H1 (cell line): ENCODE results near the gene GRB14. TPM values are rescaled to one million over a fixed set of nuclear protein-coding genes. Genes with fewer than 3 reads are reported as not detected.

Source experiments
- CTCF ChIA-PET: fragments of 300-600 bp; sonication (Branson Sonifier 250); formaldehyde crosslinking; loops from one replicate; lab custom pipeline; 2021; ENCODE audit not compliant: partially characterized antibody; lab: Charles Lee
- POLR2A ChIA-PET: fragments of 300-600 bp; sonication (Branson Sonifier 250); formaldehyde crosslinking; loops from one replicate; lab custom pipeline; 2021; ENCODE audit warnings: inconsistent platforms; ENCODE audit not compliant: partially characterized antibody; lab: Charles Lee
- DNase-seq, 2 experiments: peaks; one replicate each; pipeline versions ENCODE4 v3.0.0 to v3.0.0-alpha.2; 2010 to 2022; ENCODE audit warnings: low spot score in 2 of 2, low read depth in 1 of 2, mixed read lengths in 1 of 2
- FAIRE-seq: peaks from 2 replicates; lab custom pipeline; 2011; peaks lifted over from hg19 to GRCh38; lab: Jason Lieb, UNC
- H2AFZ ChIP-seq: 2 replicates; pipeline ENCODE4 v1.8.1; 2012; ENCODE audit warnings: low read length, inconsistent platforms
- H2AK5ac ChIP-seq: 2 replicates; pipeline ENCODE4 v1.6.1; 2013; ENCODE audit warnings: low read depth, low read length
- H2BK120ac ChIP-seq: replicated peaks from 2 replicates; pipeline ENCODE3; 2013; ENCODE audit warnings: low read depth, low read length, inconsistent platforms
- H2BK12ac ChIP-seq: 2 replicates; pipeline ENCODE4 v1.6.1; 2013; ENCODE audit warnings: low read depth, low read length
- H2BK15ac ChIP-seq: 2 replicates; pipeline ENCODE4 v1.6.1; 2013; ENCODE audit warnings: low read length
- H2BK20ac ChIP-seq: 2 replicates; pipeline ENCODE4 v1.6.1; 2013; ENCODE audit warnings: low read length
- H2BK5ac ChIP-seq: 2 replicates; pipeline ENCODE4 v1.6.1; 2013; ENCODE audit warnings: low read depth, low read length
- H3K14ac ChIP-seq: 2 replicates; pipeline ENCODE4 v1.6.1; 2013; ENCODE audit warnings: inconsistent platforms; ENCODE audit not compliant: insufficient read length
- H3K18ac ChIP-seq: 2 replicates; pipeline ENCODE4 v1.6.1; 2013; ENCODE audit warnings: low read length; ENCODE audit errors: extremely low read depth
- H3K23ac ChIP-seq: 2 replicates; pipeline ENCODE4 v1.6.1; 2013; ENCODE audit warnings: inconsistent platforms; ENCODE audit not compliant: insufficient read length
- H3K23me2 ChIP-seq: 2 replicates; pipeline ENCODE4 v1.6.1; 2013; ENCODE audit warnings: low read depth, low read length
- H3K27ac ChIP-seq: 2 replicates; pipeline ENCODE4 v1.6.1; 2011; ENCODE audit warnings: low read depth, low read length, inconsistent platforms
- H3K27me3 ChIP-seq, 4 experiments: replicated peaks in 1 of 4; 1 replicate in 1 of 4; 2 replicates in 3 of 4; pipeline versions ENCODE4 v1.6.1 to v1.8.1; 2011 to 2013; ENCODE audit warnings: low read length in 3 of 4, mild to moderate bottlenecking in 3 of 4, inconsistent platforms in 2 of 4, mixed read lengths in 2 of 4, moderate library complexity in 1 of 4; ENCODE audit not compliant: control insufficient read depth in 3 of 4, insufficient read depth in 3 of 4; ENCODE audit errors: extremely low read depth in 1 of 4
- H3K36me3 ChIP-seq, 4 experiments: 2 replicates each; pipeline versions ENCODE4 v1.6.1 to v1.8.1; 2011 to 2013; ENCODE audit warnings: mild to moderate bottlenecking in 4 of 4, low read length in 3 of 4, moderate library complexity in 2 of 4, control low read depth in 1 of 4, inconsistent platforms in 1 of 4; ENCODE audit not compliant: insufficient read depth in 4 of 4, control insufficient read depth in 2 of 4
- H3K4ac ChIP-seq: replicated peaks from 2 replicates; pipeline ENCODE3; 2013; ENCODE audit warnings: low read length, low read depth, mixed read lengths, inconsistent platforms; ENCODE audit not compliant: insufficient read length
- H3K4me1 ChIP-seq, 4 experiments: replicated peaks in 1 of 4; 1 replicate in 1 of 4; 2 replicates in 3 of 4; pipeline versions ENCODE4 v1.6.1 to v1.8.1; 2011 to 2013; ENCODE audit warnings: low read length in 3 of 4, inconsistent platforms in 2 of 4, mixed read lengths in 1 of 4; ENCODE audit not compliant: insufficient read depth in 4 of 4, control insufficient read depth in 3 of 4
- H3K4me2 ChIP-seq, 2 experiments: 2 replicates each; pipeline versions ENCODE4 v1.6.1 to v1.8.1; 2011 to 2013; ENCODE audit warnings: low read depth in 2 of 2, low read length in 2 of 2, control low read depth in 1 of 2, inconsistent platforms in 1 of 2, mild to moderate bottlenecking in 1 of 2; ENCODE audit not compliant: insufficient read depth in 1 of 2
- H3K4me3 ChIP-seq, 4 experiments: fragments of 200-600, 300-600 bp in 1 of 4; sonication (generic), shearing (Covaris generic), sonication (Bioruptor Twin) in 1 of 4; 2 replicates each; pipeline versions ENCODE4 v1.5.1 to v1.8.1; 2011 to 2016; ENCODE audit warnings: low read length in 4 of 4, low read depth in 3 of 4, control low read depth in 2 of 4, inconsistent platforms in 2 of 4, mild to moderate bottlenecking in 2 of 4, mixed read lengths in 1 of 4, moderate library complexity in 1 of 4; ENCODE audit not compliant: insufficient read depth in 2 of 4; ENCODE audit errors: extremely low read depth in 1 of 4
- H3K56ac ChIP-seq: replicated peaks from 2 replicates; pipeline ENCODE3; 2013; ENCODE audit warnings: low read depth, mild to moderate bottlenecking, mixed read lengths, low read length, inconsistent platforms; ENCODE audit not compliant: insufficient read length
- H3K79me1 ChIP-seq: 2 replicates; pipeline ENCODE4 v1.6.1; 2013; ENCODE audit warnings: low read depth, low read length, control low read depth
- H3K79me2 ChIP-seq, 2 experiments: 2 replicates each; pipeline versions ENCODE4 v1.6.1 to v1.8.1; 2012 to 2013; ENCODE audit warnings: low read length in 2 of 2, mild to moderate bottlenecking in 2 of 2, inconsistent platforms in 1 of 2; ENCODE audit not compliant: insufficient read depth in 2 of 2, control insufficient read depth in 1 of 2
- H3K9ac ChIP-seq, 4 experiments: replicated peaks in 1 of 4; 1 replicate in 1 of 4; 2 replicates in 3 of 4; pipeline versions ENCODE4 v1.6.1 to v1.8.1; 2011 to 2013; ENCODE audit warnings: low read depth in 3 of 4, low read length in 3 of 4, control low read depth in 2 of 4, mild to moderate bottlenecking in 2 of 4, moderate library complexity in 2 of 4, inconsistent platforms in 1 of 4; ENCODE audit errors: extremely low read depth in 1 of 4
- H3K9me3 ChIP-seq, 2 experiments: 2 replicates each; pipeline versions ENCODE4 v1.6.1 to v1.8.1; 2012 to 2013; ENCODE audit warnings: mild to moderate bottlenecking in 2 of 2, moderate library complexity in 2 of 2, control low read depth in 1 of 2, inconsistent platforms in 1 of 2, low read depth in 1 of 2, low read length in 1 of 2, mixed read lengths in 1 of 2; ENCODE audit not compliant: insufficient read depth in 2 of 2
- H4K20me1 ChIP-seq, 2 experiments: replicated peaks in 1 of 2; 2 replicates each; pipeline versions ENCODE3 to v1.8.1; 2011 to 2013; ENCODE audit warnings: inconsistent platforms in 2 of 2, low read length in 2 of 2, mild to moderate bottlenecking in 1 of 2; ENCODE audit not compliant: insufficient read depth in 2 of 2, control insufficient read depth in 1 of 2
- H4K5ac ChIP-seq: 2 replicates; pipeline ENCODE4 v1.6.1; 2013; ENCODE audit warnings: low read length, low read depth, mixed read lengths, inconsistent platforms; ENCODE audit not compliant: insufficient read length
- H4K8ac ChIP-seq: 2 replicates; pipeline ENCODE4 v1.8.0; 2013; ENCODE audit warnings: mild to moderate bottlenecking, moderate library complexity, low read length, inconsistent platforms; ENCODE audit not compliant: insufficient read depth; ENCODE audit errors: extremely low read depth
- H4K91ac ChIP-seq: replicated peaks from 2 replicates; pipeline ENCODE3; 2013; ENCODE audit warnings: low read length, mixed read lengths, inconsistent platforms; ENCODE audit not compliant: insufficient read length
- BACH1 ChIP-seq: IDR thresholded peaks from 2 replicates; pipeline ENCODE4 v1.6.1; 2012; ENCODE audit warnings: low read length, improper control_type of control experiment
- CREB1 ChIP-seq: IDR thresholded peaks from 2 replicates; pipeline ENCODE4 v1.6.1; 2012; ENCODE audit warnings: inconsistent platforms
- GABPA ChIP-seq: IDR thresholded peaks from 2 replicates; pipeline ENCODE4 v1.6.1; 2011; ENCODE audit warnings: mild to moderate bottlenecking, low read length, moderate library complexity, borderline replicate concordance; ENCODE audit not compliant: insufficient read depth
- PHF8 ChIP-seq: fragments of 200-600 bp; sonication (generic); conservative IDR thresholded peaks from 2 replicates; pipeline ENCODE4 v1.7.1; 2012; ENCODE audit warnings: low read depth, mild to moderate bottlenecking, inconsistent platforms, low read length, moderate library complexity
- RXRA ChIP-seq: IDR thresholded peaks from 2 replicates; pipeline ENCODE4 v1.6.1; 2011; ENCODE audit warnings: low read depth, mild to moderate bottlenecking, low read length, moderate library complexity; ENCODE audit not compliant: insufficient read depth
- USF2 ChIP-seq: IDR thresholded peaks from 2 replicates; pipeline ENCODE4 v1.6.1; 2011; ENCODE audit warnings: low read length, improper control_type of control experiment
- WGBS, 2 experiments: shearing (Covaris generic) in 1 of 2; methylation state at CpG; one replicate each; pipeline versions ENCODE4 v1.1.6 to v1.1.7; 2013 to 2015; ENCODE audit warnings: low lambda C conversion rate in 2 of 2, mixed read lengths in 2 of 2, inconsistent platforms in 1 of 2, low coverage in 1 of 2, missing lambda C conversion rate in 1 of 2; ENCODE audit not compliant: insufficient replicate concordance in 2 of 2, insufficient coverage in 1 of 2, insufficient read length in 1 of 2; ENCODE audit errors: extremely low coverage in 1 of 2, missing lambda C conversion rate in 1 of 2; 5-methylcytosine and 5-hydroxymethylcytosine counted together
- polyA plus RNA-seq, 7 experiments: library from polyadenylated mRNA; depleted of rRNA in 3 of 7; stranded (reverse) in 5 of 7; unstranded in 2 of 7; fragments of >200 nt in 5 of 7; fragments of 200-250 nt in 2 of 7; gene quantifications; 1 replicate in 5 of 7; 2 replicates in 1 of 7; 4 replicates in 1 of 7; pipeline versions ENCODE4 v1.2.1 to v1.2.3, GENCODE V29; 2011 to 2013; ENCODE audit warnings: missing spikeins in 2 of 7, mixed read lengths in 2 of 7
- total RNA-seq: library from RNA; stranded (reverse); fragmentation: NEBNext Ultra II Directional; extraction: Animal tissue kit (Norgen Biotek cat#: 25700); gene quantifications from 2 replicates; pipeline ENCODE4 v1.2.1, GENCODE V29; 2021

The GRB14 gene
- total and polyA plus RNA-seq, 2 of the 8 experiments (the other 6 are each of a cell fraction or from before 2014, with no cell fraction given) = 2.5 to 11.6 TPM

- Histone ChIP-seq H3K27me3 (no peaks in the 10 kb centered on the region), H2BK15ac (no peak overlapping the region), H3K14ac (no peak overlapping the region), H3K36me3 (no peaks in the 10 kb centered on the region), H3K9ac (no peak overlapping the region), H3K18ac (no peak overlapping the region), H2AK5ac (no peak overlapping the region), H3K79me2 (no peaks in the 10 kb centered on the region), H3K4me2 (no peak overlapping the region), H3K4me3 (no peak overlapping the region), H3K23me2 (no peaks in the 10 kb centered on the region), H3K23ac (no peak overlapping the region), H4K5ac (no peak overlapping the region), H2BK20ac (no peak overlapping the region), H4K91ac (no peak overlapping the region), H3K9me3 (no peaks in the 10 kb centered on the region), H3K56ac (no peak overlapping the region), H4K20me1 (no peaks in the 10 kb centered on the region), H4K8ac (no peak overlapping the region), H2BK120ac (no peak overlapping the region), H3K27ac (no peak overlapping the region), H3K4ac (no peak overlapping the region), H2BK5ac (no peak overlapping the region), H2AFZ (no peak overlapping the region), H3K79me1 (no peaks in the 10 kb centered on the region), H3K4me1 (no peaks in the 10 kb centered on the region), H2BK12ac (no peak overlapping the region)
- TF ChIP-seq CREB1 = no peak
- TF ChIP-seq GABPA = no peak
- no peak for TF ChIP-seq RXRA
- TF ChIP-seq BACH1 = no peak
- no peak for TF ChIP-seq PHF8
- TF ChIP-seq USF2 = no peak
- no peak for DNase-seq
- WGBS, 2 experiments = 88% methylated on average over 1 of the region's 1 CpG; no CpG with 5 or more reads in 1 of the 2 experiments
- CTCF ChIA-PET = interaction anchor here (1.0 to 3.3 kb wide), 3 partner anchors 11 to 50 kb away, joined by 3 to 10 read pairs (median 3); no protein-coding TSS in a partner anchor
- no peak for FAIRE-seq
- POLR2A ChIA-PET = no interaction called here
Observed at GRCh38 chr2:164609790-164610189, 11.5 kb downstream of the GRB14 start.
